Peyer's patch (tissue), 4 donors: ENCODE results near the gene PFN1.

Source experiments
- POLR2A ChIP-seq, 2 donors: fragments of 450-650 bp; IDR thresholded peaks; one replicate each; pipeline ENCODE4 v1.5.1; 2017; ENCODE audit warnings: antibody characterized with exemption in 2 of 2, mild to moderate bottlenecking in 2 of 2, moderate library complexity in 2 of 2
- TF ChIP-seq, protein P1 (sequence below), 6 experiments: fragments of 450-650 bp in 4 of 6; fragments of 200-600 bp in 2 of 6; sonication (generic) in 1 of 6; IDR thresholded peaks; one replicate each; pipeline ENCODE4 v1.5.1; 2017 to 2019; ENCODE audit warnings: antibody characterized with exemption in 6 of 6, mild to moderate bottlenecking in 3 of 6, moderate library complexity in 1 of 6

DNA sequence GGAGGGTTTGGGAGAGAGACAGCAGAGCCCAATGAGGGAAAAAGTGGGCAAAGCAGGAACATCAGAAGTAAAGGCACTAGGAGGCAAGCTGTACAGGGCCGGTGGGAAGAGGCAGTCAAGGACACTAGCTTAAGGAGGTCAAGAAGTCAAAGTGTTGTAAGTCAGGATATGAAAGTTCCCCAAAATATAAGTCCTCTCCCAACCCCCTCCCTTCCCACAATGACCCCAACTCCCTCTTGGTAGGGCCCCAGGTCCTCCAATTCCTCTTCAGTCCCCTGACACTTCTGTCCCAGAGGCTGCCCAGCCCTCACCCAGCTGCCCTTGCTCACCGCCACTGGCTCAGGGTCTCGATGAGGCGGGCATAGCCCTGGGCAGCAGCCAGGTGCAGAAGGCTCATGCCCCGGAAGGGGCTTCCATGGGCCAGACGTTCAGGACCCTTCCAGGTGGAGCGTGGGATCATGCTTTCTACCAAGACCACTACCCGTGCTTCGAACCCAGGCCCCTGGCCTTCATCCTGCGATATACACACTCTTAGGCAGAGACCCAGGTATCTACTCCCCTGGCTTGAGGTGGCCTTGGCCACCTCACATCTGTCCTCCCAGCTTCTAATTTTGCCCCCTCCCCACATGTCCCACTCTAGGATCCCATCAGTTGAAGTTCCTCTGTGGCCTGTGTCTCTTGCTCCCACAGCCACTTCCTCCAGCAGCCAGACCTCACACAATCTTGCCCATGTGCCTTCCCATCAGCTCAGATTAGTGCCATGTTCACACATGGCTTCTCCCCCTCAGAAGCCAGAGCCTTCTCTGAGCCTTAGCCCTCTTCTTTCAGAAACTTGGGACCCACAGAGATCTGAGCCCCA lies 25.2 kb upstream of the PFN1 start:
- TF ChIP-seq, protein P1, sequence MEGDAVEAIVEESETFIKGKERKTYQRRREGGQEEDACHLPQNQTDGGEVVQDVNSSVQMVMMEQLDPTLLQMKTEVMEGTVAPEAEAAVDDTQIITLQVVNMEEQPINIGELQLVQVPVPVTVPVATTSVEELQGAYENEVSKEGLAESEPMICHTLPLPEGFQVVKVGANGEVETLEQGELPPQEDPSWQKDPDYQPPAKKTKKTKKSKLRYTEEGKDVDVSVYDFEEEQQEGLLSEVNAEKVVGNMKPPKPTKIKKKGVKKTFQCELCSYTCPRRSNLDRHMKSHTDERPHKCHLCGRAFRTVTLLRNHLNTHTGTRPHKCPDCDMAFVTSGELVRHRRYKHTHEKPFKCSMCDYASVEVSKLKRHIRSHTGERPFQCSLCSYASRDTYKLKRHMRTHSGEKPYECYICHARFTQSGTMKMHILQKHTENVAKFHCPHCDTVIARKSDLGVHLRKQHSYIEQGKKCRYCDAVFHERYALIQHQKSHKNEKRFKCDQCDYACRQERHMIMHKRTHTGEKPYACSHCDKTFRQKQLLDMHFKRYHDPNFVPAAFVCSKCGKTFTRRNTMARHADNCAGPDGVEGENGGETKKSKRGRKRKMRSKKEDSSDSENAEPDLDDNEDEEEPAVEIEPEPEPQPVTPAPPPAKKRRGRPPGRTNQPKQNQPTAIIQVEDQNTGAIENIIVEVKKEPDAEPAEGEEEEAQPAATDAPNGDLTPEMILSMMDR (IDR thresholded peaks at IDR 0.05) = no peak
- TF ChIP-seq POLR2A (IDR thresholded peaks at IDR 0.05) = no peak
